Ramos (cell line): ENCODE results near the gene PSD.
"Not testable (repeated sequence)": the region's sequence is repeated elsewhere in the genome, so short reads cannot be mapped to it uniquely, and the experiment has no call there.

Experiments
- in situ Hi-C: fragments of 300-500 bp; cut with MboI; formaldehyde crosslinking; loops from one replicate; pipeline ENCODE4 v1.14.3; 2022; ENCODE audit warnings: low sequenced_read_pairs; ENCODE audit not compliant: unreplicated experiment

Gene PSD

GRCh38 chr10:102418622-102419268 is at the start of gene PSD:
TSS of gene PSD (minus strand) at chr10:102418785. CDS start at chr10:102417038, 1,747 bp downstream.
- in situ Hi-C loops, result no loop called here

GRCh38 chr10:102467971-102468438 is 49.4 kb upstream of the PSD start:
- in situ Hi-C loops, result no loop called here

- in situ Hi-C loops, result no loop called here
Observed at GRCh38 chr10:102467318-102467717, 48.7 kb upstream of the PSD start.

GRCh38 chr10:102465466-102465865 is 46.9 kb upstream of the PSD start:
- in situ Hi-C loops, result no loop called here

GRCh38 chr10:102463983-102464382 is 45.4 kb upstream of the PSD start:
- in situ Hi-C loops, result no loop called here

GRCh38 chr10:102462512-102463054 is 44.0 kb upstream of the PSD start:
- in situ Hi-C loops, result no loop called here

- in situ Hi-C loops, result no loop called here
Observed at GRCh38 chr10:102461187-102462054, 42.8 kb upstream of the PSD start.

- in situ Hi-C loops, result no loop called here
Observed at GRCh38 chr10:102460836-102461186, 42.2 kb upstream of the PSD start.

- in situ Hi-C loops, result no loop called here
Observed at GRCh38 chr10:102458656-102459055, 40.1 kb upstream of the PSD start.

- in situ Hi-C loops, result no loop called here
Observed at GRCh38 chr10:102457591-102458150, 39.1 kb upstream of the PSD start.

GRCh38 chr10:102455893-102456471 is 37.4 kb upstream of the PSD start:
- in situ Hi-C loops, result no loop called here

GRCh38 chr10:102454662-102455487 is 36.3 kb upstream of the PSD start:
- in situ Hi-C loops, result not testable (repeated sequence)

- in situ Hi-C loops, result no loop called here
Observed at GRCh38 chr10:102453502-102453901, 34.9 kb upstream of the PSD start.

- in situ Hi-C loops, result no loop called here
Observed at GRCh38 chr10:102452672-102453340, 34.2 kb upstream of the PSD start.

GRCh38 chr10:102451105-102451969 is 32.8 kb upstream of the PSD start, which contains the start of gene C10orf95:
TSS of gene C10orf95 (minus strand) at chr10:102451543. CDS start at chr10:102451093, 450 bp downstream.
- in situ Hi-C loops, result no loop called here

GRCh38 chr10:102450374-102451104 is 32.0 kb upstream of the PSD start:
- in situ Hi-C loops, result no loop called here

GRCh38 chr10:102450124-102450373 is 31.5 kb upstream of the PSD start:
- in situ Hi-C loops, result no loop called here
